ENCODE measurements around the gene GGACT.

DNA sequence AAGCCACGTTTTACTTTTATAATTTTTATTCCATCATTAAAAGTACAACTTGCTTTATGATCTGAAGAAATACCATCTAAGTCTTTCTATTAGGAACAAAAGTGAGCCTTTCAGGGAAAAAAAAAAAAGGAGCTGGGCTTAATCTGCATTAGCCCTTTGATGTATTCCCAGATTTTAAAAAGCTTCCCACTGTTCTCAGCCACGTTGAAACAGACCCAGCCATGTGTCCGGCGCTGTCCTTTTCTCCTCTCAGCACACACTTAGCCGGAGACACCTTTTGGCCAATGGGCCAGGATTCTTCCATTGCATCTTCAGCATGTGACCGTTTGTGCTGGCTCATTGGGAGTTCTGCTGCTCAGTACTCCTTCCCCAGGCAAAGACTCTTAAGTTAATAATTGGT, 105.5 kb downstream of the GGACT start:
- no peak for TF ChIP-seq POLR2A (IDR thresholded peaks at IDR 0.05)
- TF ChIP-seq, protein P1, sequence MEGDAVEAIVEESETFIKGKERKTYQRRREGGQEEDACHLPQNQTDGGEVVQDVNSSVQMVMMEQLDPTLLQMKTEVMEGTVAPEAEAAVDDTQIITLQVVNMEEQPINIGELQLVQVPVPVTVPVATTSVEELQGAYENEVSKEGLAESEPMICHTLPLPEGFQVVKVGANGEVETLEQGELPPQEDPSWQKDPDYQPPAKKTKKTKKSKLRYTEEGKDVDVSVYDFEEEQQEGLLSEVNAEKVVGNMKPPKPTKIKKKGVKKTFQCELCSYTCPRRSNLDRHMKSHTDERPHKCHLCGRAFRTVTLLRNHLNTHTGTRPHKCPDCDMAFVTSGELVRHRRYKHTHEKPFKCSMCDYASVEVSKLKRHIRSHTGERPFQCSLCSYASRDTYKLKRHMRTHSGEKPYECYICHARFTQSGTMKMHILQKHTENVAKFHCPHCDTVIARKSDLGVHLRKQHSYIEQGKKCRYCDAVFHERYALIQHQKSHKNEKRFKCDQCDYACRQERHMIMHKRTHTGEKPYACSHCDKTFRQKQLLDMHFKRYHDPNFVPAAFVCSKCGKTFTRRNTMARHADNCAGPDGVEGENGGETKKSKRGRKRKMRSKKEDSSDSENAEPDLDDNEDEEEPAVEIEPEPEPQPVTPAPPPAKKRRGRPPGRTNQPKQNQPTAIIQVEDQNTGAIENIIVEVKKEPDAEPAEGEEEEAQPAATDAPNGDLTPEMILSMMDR (IDR thresholded peaks at IDR 0.05): no peak

Measured in Peyer's patch (tissue), 4 donors.